H1 (cell line): ENCODE results near the gene P2RX2. TPM values are rescaled to one million over a fixed set of nuclear protein-coding genes. Genes with fewer than 3 reads are reported as not detected.
A peak's percentile ranks its signal among the peaks of the same experiment; 100 is the strongest.

Source experiments
- CTCF ChIA-PET: fragments of 300-600 bp; sonication (Branson Sonifier 250); formaldehyde crosslinking; loops from one replicate; lab custom pipeline; 2021; ENCODE audit not compliant: partially characterized antibody; lab: Charles Lee
- POLR2A ChIA-PET: fragments of 300-600 bp; sonication (Branson Sonifier 250); formaldehyde crosslinking; loops from one replicate; lab custom pipeline; 2021; ENCODE audit warnings: inconsistent platforms; ENCODE audit not compliant: partially characterized antibody; lab: Charles Lee
- DNase-seq, 2 experiments: peaks; one replicate each; pipeline versions ENCODE4 v3.0.0 to v3.0.0-alpha.2; 2010 to 2022; ENCODE audit warnings: low spot score in 2 of 2, low read depth in 1 of 2, mixed read lengths in 1 of 2
- FAIRE-seq: peaks from 2 replicates; lab custom pipeline; 2011; peaks lifted over from hg19 to GRCh38; lab: Jason Lieb, UNC
- H2AFZ ChIP-seq: 2 replicates; pipeline ENCODE4 v1.8.1; 2012; ENCODE audit warnings: low read length, inconsistent platforms
- H2AK5ac ChIP-seq: 2 replicates; pipeline ENCODE4 v1.6.1; 2013; ENCODE audit warnings: low read depth, low read length
- H2BK120ac ChIP-seq: replicated peaks from 2 replicates; pipeline ENCODE3; 2013; ENCODE audit warnings: low read depth, low read length, inconsistent platforms
- H2BK12ac ChIP-seq: 2 replicates; pipeline ENCODE4 v1.6.1; 2013; ENCODE audit warnings: low read depth, low read length
- H2BK15ac ChIP-seq: 2 replicates; pipeline ENCODE4 v1.6.1; 2013; ENCODE audit warnings: low read length
- H2BK20ac ChIP-seq: 2 replicates; pipeline ENCODE4 v1.6.1; 2013; ENCODE audit warnings: low read length
- H2BK5ac ChIP-seq: 2 replicates; pipeline ENCODE4 v1.6.1; 2013; ENCODE audit warnings: low read depth, low read length
- H3K14ac ChIP-seq: 2 replicates; pipeline ENCODE4 v1.6.1; 2013; ENCODE audit warnings: inconsistent platforms; ENCODE audit not compliant: insufficient read length
- H3K18ac ChIP-seq: 2 replicates; pipeline ENCODE4 v1.6.1; 2013; ENCODE audit warnings: low read length; ENCODE audit errors: extremely low read depth
- H3K23ac ChIP-seq: 2 replicates; pipeline ENCODE4 v1.6.1; 2013; ENCODE audit warnings: inconsistent platforms; ENCODE audit not compliant: insufficient read length
- H3K23me2 ChIP-seq: 2 replicates; pipeline ENCODE4 v1.6.1; 2013; ENCODE audit warnings: low read depth, low read length
- H3K27ac ChIP-seq: 2 replicates; pipeline ENCODE4 v1.6.1; 2011; ENCODE audit warnings: low read depth, low read length, inconsistent platforms
- H3K27me3 ChIP-seq, 4 experiments: replicated peaks in 1 of 4; 1 replicate in 1 of 4; 2 replicates in 3 of 4; pipeline versions ENCODE4 v1.6.1 to v1.8.1; 2011 to 2013; ENCODE audit warnings: low read length in 3 of 4, mild to moderate bottlenecking in 3 of 4, inconsistent platforms in 2 of 4, mixed read lengths in 2 of 4, moderate library complexity in 1 of 4; ENCODE audit not compliant: control insufficient read depth in 3 of 4, insufficient read depth in 3 of 4; ENCODE audit errors: extremely low read depth in 1 of 4
- H3K36me3 ChIP-seq, 4 experiments: 2 replicates each; pipeline versions ENCODE4 v1.6.1 to v1.8.1; 2011 to 2013; ENCODE audit warnings: mild to moderate bottlenecking in 4 of 4, low read length in 3 of 4, moderate library complexity in 2 of 4, control low read depth in 1 of 4, inconsistent platforms in 1 of 4; ENCODE audit not compliant: insufficient read depth in 4 of 4, control insufficient read depth in 2 of 4
- H3K4ac ChIP-seq: replicated peaks from 2 replicates; pipeline ENCODE3; 2013; ENCODE audit warnings: low read length, low read depth, mixed read lengths, inconsistent platforms; ENCODE audit not compliant: insufficient read length
- H3K4me1 ChIP-seq, 4 experiments: replicated peaks in 1 of 4; 1 replicate in 1 of 4; 2 replicates in 3 of 4; pipeline versions ENCODE4 v1.6.1 to v1.8.1; 2011 to 2013; ENCODE audit warnings: low read length in 3 of 4, inconsistent platforms in 2 of 4, mixed read lengths in 1 of 4; ENCODE audit not compliant: insufficient read depth in 4 of 4, control insufficient read depth in 3 of 4
- H3K4me2 ChIP-seq, 2 experiments: 2 replicates each; pipeline versions ENCODE4 v1.6.1 to v1.8.1; 2011 to 2013; ENCODE audit warnings: low read depth in 2 of 2, low read length in 2 of 2, control low read depth in 1 of 2, inconsistent platforms in 1 of 2, mild to moderate bottlenecking in 1 of 2; ENCODE audit not compliant: insufficient read depth in 1 of 2
- H3K4me3 ChIP-seq, 4 experiments: fragments of 200-600, 300-600 bp in 1 of 4; sonication (generic), shearing (Covaris generic), sonication (Bioruptor Twin) in 1 of 4; 2 replicates each; pipeline versions ENCODE4 v1.5.1 to v1.8.1; 2011 to 2016; ENCODE audit warnings: low read length in 4 of 4, low read depth in 3 of 4, control low read depth in 2 of 4, inconsistent platforms in 2 of 4, mild to moderate bottlenecking in 2 of 4, mixed read lengths in 1 of 4, moderate library complexity in 1 of 4; ENCODE audit not compliant: insufficient read depth in 2 of 4; ENCODE audit errors: extremely low read depth in 1 of 4
- H3K56ac ChIP-seq: replicated peaks from 2 replicates; pipeline ENCODE3; 2013; ENCODE audit warnings: low read depth, mild to moderate bottlenecking, mixed read lengths, low read length, inconsistent platforms; ENCODE audit not compliant: insufficient read length
- H3K79me1 ChIP-seq: 2 replicates; pipeline ENCODE4 v1.6.1; 2013; ENCODE audit warnings: low read depth, low read length, control low read depth
- H3K79me2 ChIP-seq, 2 experiments: 2 replicates each; pipeline versions ENCODE4 v1.6.1 to v1.8.1; 2012 to 2013; ENCODE audit warnings: low read length in 2 of 2, mild to moderate bottlenecking in 2 of 2, inconsistent platforms in 1 of 2; ENCODE audit not compliant: insufficient read depth in 2 of 2, control insufficient read depth in 1 of 2
- H3K9ac ChIP-seq, 4 experiments: replicated peaks in 1 of 4; 1 replicate in 1 of 4; 2 replicates in 3 of 4; pipeline versions ENCODE4 v1.6.1 to v1.8.1; 2011 to 2013; ENCODE audit warnings: low read depth in 3 of 4, low read length in 3 of 4, control low read depth in 2 of 4, mild to moderate bottlenecking in 2 of 4, moderate library complexity in 2 of 4, inconsistent platforms in 1 of 4; ENCODE audit errors: extremely low read depth in 1 of 4
- H3K9me3 ChIP-seq, 2 experiments: 2 replicates each; pipeline versions ENCODE4 v1.6.1 to v1.8.1; 2012 to 2013; ENCODE audit warnings: mild to moderate bottlenecking in 2 of 2, moderate library complexity in 2 of 2, control low read depth in 1 of 2, inconsistent platforms in 1 of 2, low read depth in 1 of 2, low read length in 1 of 2, mixed read lengths in 1 of 2; ENCODE audit not compliant: insufficient read depth in 2 of 2
- H4K20me1 ChIP-seq, 2 experiments: replicated peaks in 1 of 2; 2 replicates each; pipeline versions ENCODE3 to v1.8.1; 2011 to 2013; ENCODE audit warnings: inconsistent platforms in 2 of 2, low read length in 2 of 2, mild to moderate bottlenecking in 1 of 2; ENCODE audit not compliant: insufficient read depth in 2 of 2, control insufficient read depth in 1 of 2
- H4K5ac ChIP-seq: 2 replicates; pipeline ENCODE4 v1.6.1; 2013; ENCODE audit warnings: low read length, low read depth, mixed read lengths, inconsistent platforms; ENCODE audit not compliant: insufficient read length
- H4K8ac ChIP-seq: 2 replicates; pipeline ENCODE4 v1.8.0; 2013; ENCODE audit warnings: mild to moderate bottlenecking, moderate library complexity, low read length, inconsistent platforms; ENCODE audit not compliant: insufficient read depth; ENCODE audit errors: extremely low read depth
- H4K91ac ChIP-seq: replicated peaks from 2 replicates; pipeline ENCODE3; 2013; ENCODE audit warnings: low read length, mixed read lengths, inconsistent platforms; ENCODE audit not compliant: insufficient read length
- EZH2 ChIP-seq: fragments of 200-600 bp; sonication (generic); IDR thresholded peaks from 2 replicates; pipeline ENCODE4 v1.7.1; 2012; ENCODE audit warnings: low read depth, mild to moderate bottlenecking, moderate library complexity, low read length, inconsistent platforms; ENCODE audit not compliant: severe bottlenecking
- KDM4A ChIP-seq: IDR thresholded peaks from one replicate; pipeline ENCODE4 v1.7.1; 2012; ENCODE audit warnings: low read depth, mild to moderate bottlenecking, moderate library complexity, low read length, inconsistent platforms; ENCODE audit not compliant: severe bottlenecking
- TBP ChIP-seq: IDR thresholded peaks from 2 replicates; pipeline ENCODE4 v1.6.1; 2011; ENCODE audit warnings: low read depth, low read length, improper control_type of control experiment
- WGBS, 2 experiments: shearing (Covaris generic) in 1 of 2; methylation state at CpG; one replicate each; pipeline versions ENCODE4 v1.1.6 to v1.1.7; 2013 to 2015; ENCODE audit warnings: low lambda C conversion rate in 2 of 2, mixed read lengths in 2 of 2, inconsistent platforms in 1 of 2, low coverage in 1 of 2, missing lambda C conversion rate in 1 of 2; ENCODE audit not compliant: insufficient replicate concordance in 2 of 2, insufficient coverage in 1 of 2, insufficient read length in 1 of 2; ENCODE audit errors: extremely low coverage in 1 of 2, missing lambda C conversion rate in 1 of 2; 5-methylcytosine and 5-hydroxymethylcytosine counted together
- long read RNA-seq, 2 experiments: library from RNA in 1 of 2; library from capped mRNA in 1 of 2; stranded (forward); transcript quantifications; one replicate each; pipeline ENCODE4 v2.0.0, GENCODE V29; 2021; ENCODE audit warnings: inconsistent platforms in 1 of 2
- polyA minus RNA-seq, 3 experiments: library from RNA; depleted of rRNA, polyadenylated mRNA; stranded (reverse); fragments of >200 nt; gene quantifications; 1 replicate in 2 of 3; 2 replicates in 1 of 3; pipeline ENCODE4 v1.2.3, GENCODE V29; 2011
- polyA plus RNA-seq, 7 experiments: library from polyadenylated mRNA; depleted of rRNA in 3 of 7; stranded (reverse) in 5 of 7; unstranded in 2 of 7; fragments of >200 nt in 5 of 7; fragments of 200-250 nt in 2 of 7; gene quantifications; 1 replicate in 5 of 7; 2 replicates in 1 of 7; 4 replicates in 1 of 7; pipeline versions ENCODE4 v1.2.1 to v1.2.3, GENCODE V29; 2011 to 2013; ENCODE audit warnings: missing spikeins in 2 of 7, mixed read lengths in 2 of 7
- total RNA-seq: library from RNA; stranded (reverse); fragmentation: NEBNext Ultra II Directional; extraction: Animal tissue kit (Norgen Biotek cat#: 25700); gene quantifications from 2 replicates; pipeline ENCODE4 v1.2.1, GENCODE V29; 2021

Gene P2RX2
- total RNA-seq (0.84 and 1.5 TPM in 2 replicates), polyA plus RNA-seq (2011; rRNA removed) (2.2 and 6.3 TPM in 2 replicates), polyA minus RNA-seq (2011; rRNA and poly(A)+ RNA removed) (0.50 and 0.54 TPM in 2 replicates)
- 4.0 TPM for polyA plus RNA-seq (2011; cell fraction: cytosol; rRNA removed)
- polyA plus RNA-seq (2011; cell fraction: nucleus; rRNA removed), result 40.4 TPM
- polyA plus RNA-seq (2012, experiment 1 of 2), result 2.0 to 3.0 TPM (median 2.5 TPM) in 4 replicates
- 1.5 TPM for polyA plus RNA-seq (2012, experiment 2 of 2)
- polyA plus RNA-seq (2013, experiment 1 of 2), result 1.9 TPM
- 1.7 TPM for polyA plus RNA-seq (2013, experiment 2 of 2)
- polyA minus RNA-seq (2011; cell fraction: cytosol; rRNA and poly(A)+ RNA removed), result 0.59 TPM
- 2.2 TPM for polyA minus RNA-seq (2011; cell fraction: nucleus; rRNA and poly(A)+ RNA removed)
- long read RNA-seq, experiment 1, partial matches to known transcripts, result 0 of 1 reads
- long read RNA-seq, experiment 1, other reads (novel, unspliced or antisense), result 1 of 1 reads
- long read RNA-seq, experiment 2, partial matches to known transcripts, result 0 of 1 reads
- long read RNA-seq, experiment 2, other reads (novel, unspliced or antisense), result 1 of 1 reads

GRCh38 chr12:132618683-132619043 lies at the start of gene P2RX2:
Gene P2RX2 (plus strand): TSS chr12:132618776. CDS start chr12:132618817, 41 bp downstream.
- Histone ChIP-seq H4K20me1 (peaks cover 7 to 12% of the 10 kb centered on the region in 2 experiments), H2BK5ac (no peak within 1 kb of the TSS), H2BK120ac (no peak within 1 kb of the TSS), H2BK12ac (no peak within 1 kb of the TSS), H2BK15ac (no peak within 1 kb of the TSS), H4K91ac (no peak within 1 kb of the TSS), H3K4me1 (peaks cover 0 to 3% (median 0%) of the 10 kb centered on the region in 4 experiments; a peak in 3 of 7 replicates), H3K4ac (no peak within 1 kb of the TSS), H3K79me1 (no peaks in the 10 kb centered on the region), H3K4me3 (peak within 1 kb of the TSS; percentile 23 to 67 (median 36); a peak in 7 of 8 replicates), H2AFZ (no peak within 1 kb of the TSS), H3K23me2 (no peaks in the 10 kb centered on the region; the same call in 1 of the 2 replicates), H4K5ac (no peak within 1 kb of the TSS), H3K79me2 (no peaks in the 10 kb centered on the region), H3K9ac (no peak within 1 kb of the TSS), H4K8ac (no peak within 1 kb of the TSS; the same call in 1 of the 2 replicates), H3K9me3 (peaks cover 2 to 18% of the 10 kb centered on the region in 2 experiments; a peak in 3 of 4 replicates), H3K4me2 (peak within 1 kb of the TSS; percentile 48 to 68; a peak in 3 of 4 replicates), H2AK5ac (no peak within 1 kb of the TSS), H3K27ac (no peak within 1 kb of the TSS), H3K27me3 (peaks cover 31 to 59% (median 44%) of the 10 kb centered on the region in 4 experiments), H3K56ac (no peak within 1 kb of the TSS), H3K18ac (no peak within 1 kb of the TSS), H3K36me3 (peaks cover 0 to 1% (median 0%) of the 10 kb centered on the region in 4 experiments; a peak in 1 of 8 replicates), H3K23ac (no peak within 1 kb of the TSS), H2BK20ac (no peak within 1 kb of the TSS), H3K14ac (no peak within 1 kb of the TSS)
- 9% methylated on average over 10 of the region's 49 CpGs; no CpG with 5 or more reads in 1 of the 2 experiments for whole genome bisulfite sequencing, 2 experiments
- TF ChIP-seq TBP (no peak), KDM4A (peak; percentile 61), EZH2 (peak; percentile 7)
- DNase-seq (no peak), FAIRE-seq (no peak)
- CTCF ChIA-PET, result interaction anchor here (0.6 to 3.1 kb wide), 5 partner anchors 9 to 191 kb away, joined by 3 to 37 read pairs (median 3); partner anchors contain the start of gene LRCOL1
- POLR2A ChIA-PET, result interaction anchor here (0.7 to 4.2 kb wide), 12 partner anchors 9 to 58 kb away, joined by 3 to 28 read pairs (median 5); no protein-coding TSS in a partner anchor
